GM23338 (cell line): Measurements from ENCODE around the gene IGF2BP3. TPM values are rescaled to one million over a fixed set of nuclear protein-coding genes. Genes with fewer than 3 reads are reported as not detected.

Source experiments
- ATAC-seq: fragments of 200-7000 bp; cut with Tn5 transposase; 3 replicates; pipeline ENCODE4 v1.9.1; 2020
- DNase-seq: peaks from one replicate; pipeline ENCODE4 v3.0.0-alpha.2; 2015; ENCODE audit warnings: low spot score
- H2AFZ ChIP-seq: fragments of 200-600 bp; sonication (generic); 2 replicates; pipeline ENCODE4 v1.8.0; 2016; ENCODE audit warnings: antibody characterized with exemption, mild to moderate bottlenecking, moderate library complexity
- H3F3A ChIP-seq: fragments of 200-600 bp; sonication (generic); replicated peaks from 2 replicates; pipeline ENCODE4 v1.8.0; 2017; ENCODE audit warnings: antibody characterized with exemption, mixed run types, low read depth
- H3K27ac ChIP-seq: fragments of 200-600 bp; sonication (generic); 2 replicates; pipeline ENCODE4 v1.6.1; 2016; ENCODE audit warnings: low read depth
- H3K27me3 ChIP-seq: fragments of 200-600 bp; sonication (generic); 2 replicates; pipeline ENCODE4 v1.8.0; 2016; ENCODE audit warnings: mild to moderate bottlenecking, mixed run types, moderate library complexity; ENCODE audit not compliant: insufficient read depth
- H3K36me3 ChIP-seq: fragments of 200-600 bp; sonication (generic); 2 replicates; pipeline ENCODE4 v1.8.0; 2016; ENCODE audit warnings: mild to moderate bottlenecking; ENCODE audit not compliant: insufficient read depth
- H3K4me1 ChIP-seq: fragments of 200-600 bp; sonication (generic); 2 replicates; pipeline ENCODE4 v1.8.0; 2016; ENCODE audit warnings: mild to moderate bottlenecking, moderate library complexity; ENCODE audit not compliant: insufficient read depth
- H3K4me2 ChIP-seq: fragments of 200-600 bp; sonication (generic); 2 replicates; pipeline ENCODE4 v1.7.1; 2017; ENCODE audit warnings: mixed run types
- H3K4me3 ChIP-seq: fragments of 200-600 bp; sonication (generic); 2 replicates; pipeline ENCODE4 v1.6.1; 2016; ENCODE audit warnings: mixed run types
- H3K79me2 ChIP-seq: fragments of 200-600 bp; sonication (generic); replicated peaks from 2 replicates; pipeline ENCODE4 v1.8.0; 2017; ENCODE audit warnings: mild to moderate bottlenecking; ENCODE audit not compliant: insufficient read depth
- H3K9me2 ChIP-seq: fragments of 200-600 bp; sonication (generic); 2 replicates; pipeline ENCODE4 v1.8.0; 2017; ENCODE audit not compliant: insufficient read depth
- H4K20me1 ChIP-seq: fragments of 200-600 bp; sonication (generic); replicated peaks from 2 replicates; pipeline ENCODE4 v1.8.0; 2017; ENCODE audit warnings: mild to moderate bottlenecking; ENCODE audit not compliant: insufficient read depth
- H3K27ac Mint-ChIP-seq: 2 replicates; pipeline ENCODE4 v1.8.0; 2020; ENCODE audit warnings: inconsistent platforms, mild to moderate bottlenecking, moderate library complexity, mixed read lengths
- H3K27me3 Mint-ChIP-seq: 3 replicates; pipeline ENCODE4 v1.8.0; 2022; ENCODE audit warnings: low read depth, mild to moderate bottlenecking, moderate library complexity, mixed read lengths, inconsistent platforms; ENCODE audit not compliant: insufficient read depth, poor library complexity
- H3K36me3 Mint-ChIP-seq: 3 replicates; pipeline ENCODE4 v1.8.0; 2021; ENCODE audit warnings: low read depth, mild to moderate bottlenecking, inconsistent platforms, moderate library complexity, mixed read lengths
- H3K4me1 Mint-ChIP-seq: 3 replicates; pipeline ENCODE4 v1.8.0; 2020; ENCODE audit warnings: mild to moderate bottlenecking, inconsistent platforms, mixed read lengths
- H3K4me3 Mint-ChIP-seq: 3 replicates; pipeline ENCODE4 v1.8.0; 2021; ENCODE audit warnings: moderate library complexity, mild to moderate bottlenecking, inconsistent platforms, mixed read lengths
- H3K9me3 Mint-ChIP-seq: 3 replicates; pipeline ENCODE4 v1.8.0; 2020; ENCODE audit warnings: moderate library complexity, mild to moderate bottlenecking, inconsistent platforms, mixed read lengths
- CREB1 ChIP-seq: fragments of 250-450 bp; sonication (Bioruptor Pico); IDR thresholded peaks from 2 replicates; pipeline ENCODE4 v1.5.0; 2020; ENCODE audit warnings: low read depth, mild to moderate bottlenecking, moderate library complexity
- CTCF ChIP-seq, 2 experiments: fragments of 200-600 bp in 1 of 2; sonication (generic) in 1 of 2; conservative IDR thresholded peaks; 2 replicates each; pipeline versions ENCODE4 v1.5.1 to v1.6.1; 2016 to 2017; ENCODE audit warnings: antibody characterized with exemption in 2 of 2, low read depth in 2 of 2, mild to moderate bottlenecking in 2 of 2, moderate library complexity in 1 of 2
- ETS1 ChIP-seq: IDR thresholded peaks from 2 replicates; pipeline ENCODE4 v1.6.1; 2016; ENCODE audit warnings: antibody characterized with exemption
- EZH2 ChIP-seq: fragments of 200-600 bp; sonication (generic); IDR thresholded peaks from one replicate; pipeline ENCODE4 v1.8.0; 2017; ENCODE audit warnings: antibody characterized with exemption, mild to moderate bottlenecking, low read depth; ENCODE audit not compliant: unreplicated experiment
- EZH2phosphoT487 ChIP-seq: fragments of 200-600 bp; sonication (generic); IDR thresholded peaks from one replicate; pipeline ENCODE4 v1.8.1; 2018; ENCODE audit warnings: antibody characterized with exemption; ENCODE audit not compliant: unreplicated experiment
- JUNB ChIP-seq: IDR thresholded peaks from one replicate; pipeline ENCODE4 v1.6.1; 2016; ENCODE audit warnings: antibody characterized with exemption; ENCODE audit not compliant: unreplicated experiment
- NANOG ChIP-seq: IDR thresholded peaks from 2 replicates; pipeline ENCODE4 v1.6.1; 2016; ENCODE audit warnings: antibody characterized with exemption, borderline replicate concordance
- POLR2AphosphoS5 ChIP-seq: IDR thresholded peaks from 2 replicates; pipeline ENCODE4 v1.6.1; 2016; ENCODE audit warnings: antibody characterized with exemption, low read depth
- REST ChIP-seq: IDR thresholded peaks from one replicate; pipeline ENCODE4 v1.6.1; 2018; ENCODE audit warnings: antibody characterized with exemption; ENCODE audit not compliant: unreplicated experiment
- STAT1 ChIP-seq: IDR thresholded peaks from one replicate; pipeline ENCODE4 v1.6.1; 2016; ENCODE audit warnings: antibody characterized with exemption; ENCODE audit not compliant: unreplicated experiment
- ZNF114 ChIP-seq: fragments of 250-450 bp; sonication (Bioruptor Pico); IDR thresholded peaks from 2 replicates; pipeline ENCODE4 v1.5.0; 2020; ENCODE audit warnings: mild to moderate bottlenecking, moderate library complexity
- ZNF331 ChIP-seq: fragments of 250-450 bp; sonication (Bioruptor Pico); IDR thresholded peaks from 2 replicates; pipeline ENCODE4 v1.5.0; 2020; ENCODE audit warnings: low read depth, mild to moderate bottlenecking, moderate library complexity
- ZNF462 ChIP-seq: fragments of 250-450 bp; sonication (Bioruptor Pico); IDR thresholded peaks from 2 replicates; pipeline ENCODE4 v1.5.0; 2020; ENCODE audit warnings: mild to moderate bottlenecking, moderate library complexity
- polyA plus RNA-seq: library from polyadenylated mRNA; unstranded; fragments of >200 nt; fragmentation: Nextera tagmentation; extraction: Ambion mirVana; gene quantifications from 2 replicates; pipeline ENCODE4 v1.2.1, GENCODE V29; 2016
- total RNA-seq: library from RNA; depleted of rRNA; stranded (reverse); fragments of >200 nt; shearing (Covaris generic); gene quantifications from 2 replicates; pipeline ENCODE4 v1.2.3, GENCODE V29; 2014

IGF2BP3 gene
- total and polyA plus RNA-seq, 2 experiments from 2014 or later, result 52.0 to 183 TPM

GRCh38 chr7:23422909-23423308, 47.4 kb downstream of the IGF2BP3 start:
- Mint-ChIP-seq H3K27me3 (peaks cover 5% of the 10 kb centered on the region), H3K4me1 (peaks cover 48% of the 10 kb centered on the region), H3K9me3 (no peaks in the 10 kb centered on the region), H3K4me3 (no peak overlapping the region), H3K27ac (peak overlapping the region; percentile 63), H3K36me3 (peaks cover 3% of the 10 kb centered on the region; the same call in 1 of the 3 replicates)
- no peak for DNase-seq
- Histone ChIP-seq H3K27ac (peak overlapping the region; percentile 42; the same call in 1 of the 2 replicates), H2AFZ (no peak overlapping the region), H3F3A (no peaks in the 10 kb centered on the region), H4K20me1 (peaks cover 57% of the 10 kb centered on the region), H3K4me1 (peaks cover 31% of the 10 kb centered on the region), H3K4me2 (0 out of 2 replicates have a peak overlapping the region, but pooled peaks have one; percentile 22), H3K9me2 (no peaks in the 10 kb centered on the region), H3K27me3 (no peaks in the 10 kb centered on the region), H3K36me3 (no peaks in the 10 kb centered on the region), H3K4me3 (no peak overlapping the region), H3K79me2 (peaks cover 100% of the 10 kb centered on the region)
- ATAC-seq, result no peak
- TF ChIP-seq JUNB, result no peak
- no peak for TF ChIP-seq ZNF331
- TF ChIP-seq CREB1 (CRISPR knock-in tag), result no peak
- TF ChIP-seq REST, result no peak
- no peak for TF ChIP-seq CTCF (conservative IDR thresholded peaks at IDR 0.05; ENCODE audit: low read depth in 2 of 2)
- no peak for TF ChIP-seq NANOG
- no peak for TF ChIP-seq ZNF114 (CRISPR knock-in tag)
- TF ChIP-seq EZH2, result no peak
- no peak for TF ChIP-seq STAT1
- no peak for TF ChIP-seq ETS1
- TF ChIP-seq POLR2AphosphoS5, result no peak
- no peak for TF ChIP-seq ZNF462
- no peak for TF ChIP-seq EZH2phosphoT487
